GM18502 (cell line): ENCODE measurements around the gene PSD4.

Experiments used
- ATAC-seq: cut with Tn5 transposase; IDR thresholded peaks from one replicate; pipeline ENCODE4 v1.9.1; 2021; ENCODE audit warnings: mild to moderate bottlenecking; ENCODE audit not compliant: unreplicated experiment, poor library complexity

Gene PSD4

GRCh38 chr2:113255140-113256070, 81.6 kb downstream of the PSD4 start:
- ATAC-seq: no peak

- no peak for ATAC-seq
Measured at GRCh38 chr2:113257516-113258264, 83.9 kb downstream of the PSD4 start.

GRCh38 chr2:113258471-113259147, 84.8 kb downstream of the PSD4 start:
- ATAC-seq: no peak
